Esophagus muscularis mucosa (tissue), 4 donors: Measurements from ENCODE around the gene HTATSF1. TPM values are rescaled to one million over a fixed set of nuclear protein-coding genes. Genes with fewer than 3 reads are reported as not detected.

Experiments
- DNase-seq: peaks from one replicate; pipeline ENCODE4 v3.0.0-alpha.2; 2017; ENCODE audit errors: extremely low spot score
- H3K27ac ChIP-seq, 4 donors: fragments of 200-600 bp; sonication (generic); replicated peaks in 1 of 4; 1 replicate in 3 of 4; 2 replicates in 1 of 4; pipeline ENCODE4 v1.5.1; 2016 to 2019; ENCODE audit warnings: mild to moderate bottlenecking in 1 of 4
- H3K27me3 ChIP-seq, 4 donors: fragments of 200-600 bp; sonication (generic); one replicate each; pipeline versions ENCODE4 v1.5.1 to v1.6.0; 2016 to 2019
- H3K36me3 ChIP-seq, 4 donors: fragments of 200-600 bp; sonication (generic); one replicate each; pipeline ENCODE4 v1.5.1; 2016 to 2019
- H3K4me1 ChIP-seq, 4 donors: fragments of 200-600 bp; sonication (generic); one replicate each; pipeline ENCODE4 v1.5.1; 2016 to 2019
- H3K4me3 ChIP-seq, 4 donors: fragments of 200-600 bp; sonication (generic); 1 replicate in 2 of 4; 2 replicates in 2 of 4; pipeline ENCODE4 v1.5.1; 2016 to 2019; ENCODE audit warnings: mild to moderate bottlenecking in 4 of 4, moderate library complexity in 1 of 4
- H3K9me3 ChIP-seq, 4 donors: fragments of 200-600 bp; sonication (generic); 1 replicate in 3 of 4; 2 replicates in 1 of 4; pipeline ENCODE4 v1.5.1; 2016 to 2019
- EP300 ChIP-seq: sonication (generic); formaldehyde crosslinking; IDR thresholded peaks from one replicate; pipeline ENCODE4 v1.6.1; 2017; ENCODE audit warnings: antibody characterized with exemption
- POLR2A ChIP-seq: fragments of 450-650 bp; IDR thresholded peaks from one replicate; pipeline ENCODE4 v1.6.1; 2017; ENCODE audit warnings: antibody characterized with exemption, moderate library complexity, mild to moderate bottlenecking, low read depth
- POLR2AphosphoS5 ChIP-seq, 2 donors: sonication (generic); formaldehyde crosslinking; IDR thresholded peaks; one replicate each; pipeline ENCODE4 v1.6.1; 2017; ENCODE audit warnings: antibody characterized with exemption in 2 of 2
- WGBS: methylation state at CpG from one replicate; pipeline ENCODE4 v1.1.5; 2018; 5-methylcytosine and 5-hydroxymethylcytosine counted together
- intact Hi-C: fragments of 100-400 bp; cut with DNase I; formaldehyde crosslinking; loops from one replicate; pipeline ENCODE4 v1.15.1; 2023
- total RNA-seq, 4 donors: library from RNA; depleted of rRNA; stranded (reverse); fragments of >200 nt; gene quantifications; one replicate each; pipeline versions ENCODE4 v1.1.0 to v1.2.1, GENCODE V29; 2016
- TF ChIP-seq, protein P1 (sequence below), 3 experiments: fragments of 200-600 bp in 2 of 3; fragments of 450-650 bp in 1 of 3; sonication (generic) in 2 of 3; IDR thresholded peaks; one replicate each; pipeline ENCODE4 v1.5.1; 2017 to 2019; ENCODE audit warnings: antibody characterized with exemption in 3 of 3, mild to moderate bottlenecking in 2 of 3, moderate library complexity in 1 of 3

Gene HTATSF1
- total RNA-seq, 4 donors from 2014 or later = 47.7 to 59.8 (median 55.4) TPM

GRCh38 chrX:136542281-136542680, 44.9 kb downstream of the HTATSF1 start:
- no peaks in the 10 kb centered on the region for H3K36me3 ChIP-seq
- H3K4me1 ChIP-seq = no peaks in the 10 kb centered on the region
- H3K27ac ChIP-seq = no peak overlapping the region
- H3K9me3 ChIP-seq = no peaks in the 10 kb centered on the region
- intact Hi-C loops = no loop called here
- no peaks in the 10 kb centered on the region for H3K27me3 ChIP-seq
- WGBS = 59% methylated on average over 7 of the region's 7 CpGs
- H3K4me3 ChIP-seq = no peak overlapping the region
- no peak for DNase-seq
- no peak for TF ChIP-seq POLR2AphosphoS5 (IDR thresholded peaks at IDR 0.05)
- no peak for TF ChIP-seq POLR2A
- no peak for TF ChIP-seq EP300
- TF ChIP-seq, protein P1, sequence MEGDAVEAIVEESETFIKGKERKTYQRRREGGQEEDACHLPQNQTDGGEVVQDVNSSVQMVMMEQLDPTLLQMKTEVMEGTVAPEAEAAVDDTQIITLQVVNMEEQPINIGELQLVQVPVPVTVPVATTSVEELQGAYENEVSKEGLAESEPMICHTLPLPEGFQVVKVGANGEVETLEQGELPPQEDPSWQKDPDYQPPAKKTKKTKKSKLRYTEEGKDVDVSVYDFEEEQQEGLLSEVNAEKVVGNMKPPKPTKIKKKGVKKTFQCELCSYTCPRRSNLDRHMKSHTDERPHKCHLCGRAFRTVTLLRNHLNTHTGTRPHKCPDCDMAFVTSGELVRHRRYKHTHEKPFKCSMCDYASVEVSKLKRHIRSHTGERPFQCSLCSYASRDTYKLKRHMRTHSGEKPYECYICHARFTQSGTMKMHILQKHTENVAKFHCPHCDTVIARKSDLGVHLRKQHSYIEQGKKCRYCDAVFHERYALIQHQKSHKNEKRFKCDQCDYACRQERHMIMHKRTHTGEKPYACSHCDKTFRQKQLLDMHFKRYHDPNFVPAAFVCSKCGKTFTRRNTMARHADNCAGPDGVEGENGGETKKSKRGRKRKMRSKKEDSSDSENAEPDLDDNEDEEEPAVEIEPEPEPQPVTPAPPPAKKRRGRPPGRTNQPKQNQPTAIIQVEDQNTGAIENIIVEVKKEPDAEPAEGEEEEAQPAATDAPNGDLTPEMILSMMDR (IDR thresholded peaks at IDR 0.05) = no peak

DNA sequence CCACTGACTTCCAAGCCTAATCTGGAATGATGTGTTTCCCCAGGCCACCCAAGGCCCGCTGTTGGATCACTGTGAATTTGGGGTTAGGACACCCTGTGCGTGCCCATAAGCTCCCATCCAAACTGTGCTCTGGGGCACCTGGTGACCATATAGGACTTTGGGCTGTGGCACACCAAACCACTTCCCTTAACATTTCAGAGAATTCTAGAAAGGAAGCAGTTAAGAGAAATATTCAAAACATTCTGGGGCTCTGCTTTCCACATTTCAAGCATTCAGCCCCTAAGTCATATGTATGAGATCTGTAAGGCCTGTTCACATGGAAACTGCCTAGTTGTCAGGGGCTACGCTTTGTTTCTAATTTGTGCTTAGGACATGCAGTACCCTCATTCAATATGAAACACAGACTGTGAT, 49.0 kb downstream of the HTATSF1 start:
- DNase-seq = no peak
- TF ChIP-seq, protein P1 (IDR thresholded peaks at IDR 0.05) = no peak
- no peak for TF ChIP-seq EP300
- TF ChIP-seq POLR2AphosphoS5 (IDR thresholded peaks at IDR 0.05) = no peak
- TF ChIP-seq POLR2A = no peak
- WGBS = 93% methylated on average over 1 of the region's 3 CpGs
- Histone ChIP-seq H3K4me3 (no peak overlapping the region), H3K4me1 (no peaks in the 10 kb centered on the region), H3K36me3 (no peaks in the 10 kb centered on the region), H3K9me3 (no peaks in the 10 kb centered on the region), H3K27me3 (no peaks in the 10 kb centered on the region), H3K27ac (no peak overlapping the region)
- intact Hi-C loops = no loop called here

- 79% methylated on average over 5 of the region's 5 CpGs for WGBS
- Histone ChIP-seq H3K4me1 (no peaks in the 10 kb centered on the region), H3K4me3 (no peak overlapping the region), H3K36me3 (no peaks in the 10 kb centered on the region), H3K9me3 (no peaks in the 10 kb centered on the region), H3K27me3 (no peaks in the 10 kb centered on the region), H3K27ac (no peak overlapping the region)
- no peak for DNase-seq
- intact Hi-C loops = no loop called here
- no peak for TF ChIP-seq EP300
- TF ChIP-seq POLR2A = no peak
- no peak for TF ChIP-seq POLR2AphosphoS5 (IDR thresholded peaks at IDR 0.05)
- TF ChIP-seq, protein P1 (IDR thresholded peaks at IDR 0.05) = no peak
Observed at GRCh38 chrX:136549226-136549625, 51.8 kb downstream of the HTATSF1 start.

- TF ChIP-seq POLR2AphosphoS5 (IDR thresholded peaks at IDR 0.05) (no peak), POLR2A (no peak), EP300 (no peak)
- TF ChIP-seq, protein P1 (IDR thresholded peaks at IDR 0.05) = no peak
- intact Hi-C loops = no loop called here
- Histone ChIP-seq H3K27me3 (no peaks in the 10 kb centered on the region), H3K27ac (no peak overlapping the region), H3K36me3 (no peaks in the 10 kb centered on the region), H3K4me3 (no peak overlapping the region), H3K4me1 (no peaks in the 10 kb centered on the region), H3K9me3 (no peaks in the 10 kb centered on the region)
- no peak for DNase-seq
- WGBS = 75% methylated on average over 1 of the region's 1 CpG
Observed at GRCh38 chrX:136551410-136551809, 54.0 kb downstream of the HTATSF1 start.

GRCh38 chrX:136555694-136556093, 58.3 kb downstream of the HTATSF1 start:
- Histone ChIP-seq H3K4me3 (no peak overlapping the region), H3K4me1 (no peaks in the 10 kb centered on the region), H3K9me3 (no peaks in the 10 kb centered on the region), H3K27me3 (no peaks in the 10 kb centered on the region), H3K27ac (no peak overlapping the region), H3K36me3 (no peaks in the 10 kb centered on the region)
- TF ChIP-seq POLR2AphosphoS5 (IDR thresholded peaks at IDR 0.05) = no peak
- no peak for TF ChIP-seq EP300
- TF ChIP-seq, protein P1 (IDR thresholded peaks at IDR 0.05) = no peak
- no peak for TF ChIP-seq POLR2A
- 65% methylated on average over 2 of the region's 2 CpGs for WGBS
- no peak for DNase-seq
- intact Hi-C loops = no loop called here
